A673 (cell line): ENCODE measurements around the gene WDR27.

Experiments used
- EZH2 ChIP-seq: fragments of 200-600 bp; sonication (generic); IDR thresholded peaks from 2 replicates; pipeline ENCODE4 v1.6.1; 2017; ENCODE audit warnings: borderline replicate concordance, low read depth, mild to moderate bottlenecking, mixed read lengths, antibody characterized with exemption, low read length; ENCODE audit not compliant: poor library complexity, severe bottlenecking
- TF ChIP-seq, protein P1 (sequence below): fragments of 300-800, 200-600 bp; sonication (generic); conservative IDR thresholded peaks from 2 replicates; pipeline ENCODE4 v1.5.1; 2017; ENCODE audit warnings: low read depth, mild to moderate bottlenecking, antibody characterized with exemption, low read length, moderate library complexity, mixed read lengths

DNA sequence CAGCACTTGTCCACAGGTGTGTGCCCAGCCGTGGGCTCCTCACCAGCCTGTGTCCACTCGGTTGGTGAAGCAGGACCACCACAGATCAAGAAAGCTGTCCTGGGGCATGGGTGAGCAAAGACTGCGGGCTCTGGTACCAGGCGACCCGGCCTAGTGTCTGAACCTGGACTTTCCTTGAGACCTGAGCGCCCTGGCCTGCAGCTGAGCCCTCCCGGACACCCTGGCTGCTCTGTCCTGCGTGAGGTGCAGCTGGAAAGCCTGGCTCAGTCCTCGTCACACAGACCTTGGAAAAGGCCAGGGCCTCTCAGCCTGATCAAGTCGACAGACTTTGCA, 247.0 kb downstream of the WDR27 start:
- TF ChIP-seq, protein P1, sequence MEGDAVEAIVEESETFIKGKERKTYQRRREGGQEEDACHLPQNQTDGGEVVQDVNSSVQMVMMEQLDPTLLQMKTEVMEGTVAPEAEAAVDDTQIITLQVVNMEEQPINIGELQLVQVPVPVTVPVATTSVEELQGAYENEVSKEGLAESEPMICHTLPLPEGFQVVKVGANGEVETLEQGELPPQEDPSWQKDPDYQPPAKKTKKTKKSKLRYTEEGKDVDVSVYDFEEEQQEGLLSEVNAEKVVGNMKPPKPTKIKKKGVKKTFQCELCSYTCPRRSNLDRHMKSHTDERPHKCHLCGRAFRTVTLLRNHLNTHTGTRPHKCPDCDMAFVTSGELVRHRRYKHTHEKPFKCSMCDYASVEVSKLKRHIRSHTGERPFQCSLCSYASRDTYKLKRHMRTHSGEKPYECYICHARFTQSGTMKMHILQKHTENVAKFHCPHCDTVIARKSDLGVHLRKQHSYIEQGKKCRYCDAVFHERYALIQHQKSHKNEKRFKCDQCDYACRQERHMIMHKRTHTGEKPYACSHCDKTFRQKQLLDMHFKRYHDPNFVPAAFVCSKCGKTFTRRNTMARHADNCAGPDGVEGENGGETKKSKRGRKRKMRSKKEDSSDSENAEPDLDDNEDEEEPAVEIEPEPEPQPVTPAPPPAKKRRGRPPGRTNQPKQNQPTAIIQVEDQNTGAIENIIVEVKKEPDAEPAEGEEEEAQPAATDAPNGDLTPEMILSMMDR, result no peak
- TF ChIP-seq EZH2, result no peak
